Mucosa of stomach (tissue), 1 donor: ENCODE data around the gene IL1B.

Source experiments
- H3K27me3 ChIP-seq: one replicate; pipeline ENCODE4 v1.7.0; 2013; ENCODE audit warnings: mild to moderate bottlenecking, low read length; ENCODE audit not compliant: control insufficient read depth, insufficient read depth
- H3K36me3 ChIP-seq: one replicate; pipeline ENCODE4 v1.7.0; 2013; ENCODE audit warnings: low read length; ENCODE audit not compliant: control insufficient read depth, insufficient read depth
- H3K4me1 ChIP-seq: one replicate; pipeline ENCODE4 v1.7.0; 2013; ENCODE audit warnings: mild to moderate bottlenecking, low read length; ENCODE audit not compliant: control insufficient read depth, insufficient read depth
- H3K4me3 ChIP-seq: one replicate; pipeline ENCODE4 v1.7.0; 2013; ENCODE audit warnings: low read length
- H3K9ac ChIP-seq: one replicate; pipeline ENCODE4 v1.7.0; 2013; ENCODE audit warnings: mild to moderate bottlenecking, low read length, moderate library complexity
- H3K9me3 ChIP-seq: one replicate; pipeline ENCODE4 v1.7.0; 2013; ENCODE audit warnings: mild to moderate bottlenecking, low read length, moderate library complexity; ENCODE audit not compliant: control insufficient read depth
- donor health status: Pancreatic carcinoma.

Gene IL1B

DNA sequence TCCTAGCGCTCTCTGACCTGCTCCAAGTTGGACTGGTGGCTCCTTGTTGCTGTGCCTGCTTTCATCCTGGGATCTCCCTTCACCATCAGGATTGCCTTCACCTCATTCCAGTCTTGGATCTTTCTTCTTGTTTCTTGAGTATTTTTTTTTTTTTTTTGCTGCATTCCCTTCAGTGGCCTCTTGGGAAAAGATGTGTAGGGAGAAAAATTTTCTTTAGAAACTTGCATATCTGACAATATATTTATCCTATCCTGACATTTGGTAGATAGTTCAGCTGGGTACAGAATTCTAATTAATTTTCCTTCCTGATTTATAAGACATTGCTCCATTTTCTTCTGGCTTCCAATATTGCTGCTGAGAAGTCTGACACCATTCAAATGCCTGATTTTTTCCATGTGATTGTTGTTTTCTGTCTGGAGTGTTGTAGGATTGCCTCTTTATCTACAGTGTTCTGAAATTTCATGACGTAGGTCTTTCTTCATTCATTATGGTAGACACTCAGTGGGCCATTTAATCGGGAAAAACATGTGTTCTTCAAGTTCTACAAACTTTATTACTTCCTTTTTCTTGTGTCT is 29.3 kb downstream of the IL1B start:
- H3K36me3 ChIP-seq = no peaks in the 10 kb centered on the region
- H3K4me1 ChIP-seq = peaks cover 6% of the 10 kb centered on the region
- H3K4me3 ChIP-seq = no peak overlapping the region
- H3K9ac ChIP-seq = no peak overlapping the region
- no peaks in the 10 kb centered on the region for H3K27me3 ChIP-seq
- H3K9me3 ChIP-seq = no peaks in the 10 kb centered on the region

DNA sequence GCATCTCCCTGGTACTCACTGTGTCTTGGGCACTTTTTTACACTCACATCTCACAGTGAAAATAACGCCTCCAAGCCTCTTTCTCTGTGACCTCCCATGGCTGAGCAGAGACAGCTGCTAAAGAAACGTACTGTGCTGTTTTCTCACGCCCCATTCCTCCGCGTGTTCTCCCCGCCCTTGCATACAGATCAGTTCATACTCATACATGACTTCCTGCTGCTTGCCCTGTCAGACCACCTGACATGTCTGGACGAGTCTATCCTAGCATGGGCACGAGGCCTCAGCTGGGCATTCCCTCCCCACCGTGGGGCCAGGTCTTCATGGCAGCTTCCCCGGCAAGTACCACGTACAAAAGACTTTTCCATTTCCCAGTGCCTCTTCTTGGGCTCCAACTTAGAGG is 31.0 kb downstream of the IL1B start:
- H3K9ac ChIP-seq = no peak overlapping the region
- no peaks in the 10 kb centered on the region for H3K36me3 ChIP-seq
- no peaks in the 10 kb centered on the region for H3K4me1 ChIP-seq
- no peak overlapping the region for H3K4me3 ChIP-seq
- no peaks in the 10 kb centered on the region for H3K27me3 ChIP-seq
- H3K9me3 ChIP-seq = no peaks in the 10 kb centered on the region

DNA sequence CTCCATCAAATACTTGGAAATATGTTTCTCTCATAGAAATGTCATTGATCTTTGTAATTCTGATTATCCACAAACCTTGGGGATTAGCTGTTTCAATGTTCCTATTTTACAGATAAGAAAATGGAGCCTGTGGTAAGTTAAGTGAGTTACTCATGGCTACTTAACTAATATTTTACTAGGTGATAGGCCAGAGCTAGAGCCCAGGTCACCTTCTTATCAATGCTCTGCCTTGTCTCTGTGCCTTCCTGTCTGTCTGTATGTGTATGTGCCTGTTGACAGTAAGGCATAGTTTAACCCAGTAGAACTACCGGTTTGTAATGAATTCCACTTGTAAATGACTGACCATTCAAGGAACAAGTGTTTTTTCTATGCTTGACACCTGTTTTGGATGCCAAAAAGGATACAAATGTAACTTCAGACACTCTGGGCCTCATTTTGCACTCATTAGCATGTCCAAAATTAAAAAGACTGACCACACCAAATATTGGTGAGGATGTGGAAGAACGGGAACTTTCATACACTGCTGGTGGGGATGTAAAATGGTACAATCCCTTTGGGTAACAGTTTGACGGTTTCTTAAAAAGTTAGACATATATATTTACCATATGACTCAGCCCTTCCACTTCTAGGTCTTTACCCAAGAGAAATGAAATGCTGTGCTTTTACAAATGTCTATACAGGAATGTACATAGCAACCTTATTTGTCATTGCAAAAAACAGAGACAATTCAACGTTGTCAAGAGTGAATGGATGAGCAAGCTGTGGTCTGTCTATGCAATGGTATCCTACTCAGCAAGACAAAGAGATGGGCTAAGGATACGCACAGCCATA is 32.7 kb downstream of the IL1B start:
- H3K4me1 ChIP-seq = no peaks in the 10 kb centered on the region
- H3K9ac ChIP-seq = no peak overlapping the region
- H3K36me3 ChIP-seq = no peaks in the 10 kb centered on the region
- H3K9me3 ChIP-seq = no peaks in the 10 kb centered on the region
- no peak overlapping the region for H3K4me3 ChIP-seq
- no peaks in the 10 kb centered on the region for H3K27me3 ChIP-seq

DNA sequence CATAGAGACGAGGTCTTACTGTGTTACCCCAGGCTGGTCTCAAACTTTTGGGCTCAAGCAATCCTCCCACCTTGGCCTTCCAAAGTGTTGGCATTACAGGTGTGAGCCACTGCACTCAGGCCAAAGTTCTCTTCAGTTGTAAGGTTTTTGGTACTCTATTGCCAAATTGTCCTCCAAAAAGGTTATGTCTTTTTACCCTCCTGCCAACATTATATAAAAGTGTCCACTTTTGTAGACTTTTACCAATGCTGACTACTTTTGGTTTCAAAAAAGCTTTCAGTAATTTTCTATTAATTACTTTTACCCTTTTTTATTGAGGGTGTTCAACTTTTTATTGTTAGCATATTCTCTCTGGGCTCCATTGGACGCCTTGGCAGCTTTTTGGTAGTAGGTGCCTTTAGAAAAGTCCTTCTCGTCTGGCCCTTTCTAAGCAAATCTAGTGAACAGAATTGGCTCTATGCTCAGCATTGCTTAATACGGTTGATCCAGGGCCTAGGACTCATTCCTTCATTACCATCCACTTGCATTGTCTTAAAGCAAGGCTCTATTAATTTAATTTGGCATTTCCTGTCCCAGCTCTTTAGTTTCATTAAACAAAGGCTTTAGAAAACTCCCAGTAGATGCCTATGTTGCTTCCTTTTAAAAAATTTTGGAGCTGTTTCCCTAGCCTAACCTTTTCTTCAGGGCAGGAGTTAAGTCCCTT is 35.5 kb downstream of the IL1B start:
- Histone ChIP-seq H3K4me1 (no peaks in the 10 kb centered on the region), H3K9me3 (no peaks in the 10 kb centered on the region), H3K9ac (no peak overlapping the region), H3K27me3 (no peaks in the 10 kb centered on the region), H3K36me3 (no peaks in the 10 kb centered on the region), H3K4me3 (no peak overlapping the region)

GRCh38 chr2:112798979-112799975 is 37.3 kb downstream of the IL1B start:
- no peak overlapping the region for H3K4me3 ChIP-seq
- H3K36me3 ChIP-seq = no peaks in the 10 kb centered on the region
- H3K9ac ChIP-seq = no peak overlapping the region
- no peaks in the 10 kb centered on the region for H3K27me3 ChIP-seq
- peaks cover 6% of the 10 kb centered on the region for H3K4me1 ChIP-seq
- H3K9me3 ChIP-seq = no peaks in the 10 kb centered on the region

- H3K36me3 ChIP-seq = no peaks in the 10 kb centered on the region
- no peaks in the 10 kb centered on the region for H3K27me3 ChIP-seq
- peaks cover 6% of the 10 kb centered on the region for H3K4me1 ChIP-seq
- no peak overlapping the region for H3K9ac ChIP-seq
- H3K4me3 ChIP-seq = no peak overlapping the region
- no peaks in the 10 kb centered on the region for H3K9me3 ChIP-seq
Observed at GRCh38 chr2:112796486-112796885, 40.1 kb downstream of the IL1B start.

DNA sequence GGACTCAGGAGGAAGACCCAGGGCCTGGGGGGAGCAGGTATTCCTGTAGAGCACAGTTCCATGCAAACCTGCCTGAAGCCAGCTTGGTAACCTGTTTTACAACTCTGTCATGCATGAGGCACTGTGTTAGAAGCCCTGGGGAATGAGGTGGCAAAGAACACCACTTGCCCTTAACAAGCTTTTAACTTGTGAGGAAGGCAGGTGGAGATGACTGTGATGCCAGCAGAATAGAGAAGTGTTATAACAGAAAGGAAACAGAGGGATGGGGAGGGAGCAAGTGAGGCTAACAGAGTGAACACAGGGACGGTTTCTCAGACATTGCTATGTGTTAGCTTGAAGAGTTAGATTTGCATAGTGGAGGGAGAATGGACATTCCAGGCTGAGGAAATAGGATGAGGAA is 40.8 kb downstream of the IL1B start:
- Histone ChIP-seq H3K9ac (no peak overlapping the region), H3K9me3 (no peaks in the 10 kb centered on the region), H3K36me3 (no peaks in the 10 kb centered on the region), H3K4me1 (peaks cover 6% of the 10 kb centered on the region), H3K4me3 (no peak overlapping the region), H3K27me3 (no peaks in the 10 kb centered on the region)

GRCh38 chr2:112794841-112795240 is 41.7 kb downstream of the IL1B start:
- no peaks in the 10 kb centered on the region for H3K27me3 ChIP-seq
- H3K4me3 ChIP-seq = no peak overlapping the region
- no peaks in the 10 kb centered on the region for H3K9me3 ChIP-seq
- H3K36me3 ChIP-seq = no peaks in the 10 kb centered on the region
- no peak overlapping the region for H3K9ac ChIP-seq
- peaks cover 6% of the 10 kb centered on the region for H3K4me1 ChIP-seq

GRCh38 chr2:112794131-112794733 is 42.3 kb downstream of the IL1B start:
- Histone ChIP-seq H3K9me3 (no peaks in the 10 kb centered on the region), H3K4me1 (peaks cover 6% of the 10 kb centered on the region), H3K36me3 (no peaks in the 10 kb centered on the region), H3K9ac (no peak overlapping the region), H3K27me3 (no peaks in the 10 kb centered on the region), H3K4me3 (no peak overlapping the region)

GRCh38 chr2:112793449-112793978 is 43.1 kb downstream of the IL1B start:
- no peaks in the 10 kb centered on the region for H3K27me3 ChIP-seq
- H3K9me3 ChIP-seq = no peaks in the 10 kb centered on the region
- H3K4me3 ChIP-seq = no peak overlapping the region
- no peak overlapping the region for H3K9ac ChIP-seq
- H3K36me3 ChIP-seq = no peaks in the 10 kb centered on the region
- peaks cover 6% of the 10 kb centered on the region for H3K4me1 ChIP-seq

DNA sequence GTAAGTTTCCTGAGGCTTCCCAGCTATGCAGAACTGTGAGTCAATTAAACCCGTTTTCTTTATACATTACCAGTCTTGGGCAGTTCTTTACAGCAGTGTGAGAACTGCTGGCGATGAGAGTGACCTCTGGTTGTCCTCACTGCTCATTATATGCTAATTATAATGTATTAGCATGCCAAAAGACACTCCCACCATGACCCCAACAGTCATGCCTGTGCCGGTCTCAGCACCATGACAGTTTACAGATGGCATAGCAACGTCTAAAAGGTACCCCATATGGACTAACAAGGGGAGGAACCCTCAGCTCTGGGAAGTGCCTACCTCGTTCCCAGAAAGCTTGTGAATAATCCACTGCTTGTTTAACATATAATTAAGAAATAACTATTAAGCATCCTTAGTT is 44.2 kb downstream of the IL1B start:
- Histone ChIP-seq H3K9me3 (no peaks in the 10 kb centered on the region), H3K9ac (no peak overlapping the region), H3K27me3 (no peaks in the 10 kb centered on the region), H3K4me1 (peaks cover 6% of the 10 kb centered on the region), H3K36me3 (no peaks in the 10 kb centered on the region), H3K4me3 (no peak overlapping the region)
